ENCODE measurements around the gene HNF4A. TPM values are rescaled to one million over a fixed set of nuclear protein-coding genes. Genes with fewer than 3 reads are reported as not detected.

Gene HNF4A
- total RNA-seq, 2 experiments from 2014 or later: not detected

DNA sequence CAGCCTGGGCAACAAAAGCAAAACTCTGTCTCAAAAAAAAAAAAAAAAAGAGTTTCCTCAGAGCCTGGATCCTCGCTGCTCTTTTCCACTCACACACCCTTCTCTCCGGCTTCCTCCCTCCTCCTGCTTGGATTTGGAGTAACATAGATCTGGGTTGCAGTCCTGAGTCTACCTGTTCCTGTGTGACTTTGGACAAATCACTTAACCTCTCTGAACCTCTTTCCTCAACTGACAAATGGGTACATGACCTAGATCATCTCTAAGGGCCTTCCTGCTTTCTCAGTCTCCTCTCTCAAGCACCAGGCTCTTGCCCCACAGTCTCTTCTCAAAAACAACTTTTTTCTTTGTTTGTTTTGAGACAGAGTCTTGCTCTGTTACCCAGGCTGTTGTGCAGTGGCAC, 24.3 kb upstream of the HNF4A start:
- H3K4me3 ChIP-seq (ENCODE audit: low read depth, low read length, poor library complexity, severe bottlenecking): no peak overlapping the region
- TF ChIP-seq, protein P1, sequence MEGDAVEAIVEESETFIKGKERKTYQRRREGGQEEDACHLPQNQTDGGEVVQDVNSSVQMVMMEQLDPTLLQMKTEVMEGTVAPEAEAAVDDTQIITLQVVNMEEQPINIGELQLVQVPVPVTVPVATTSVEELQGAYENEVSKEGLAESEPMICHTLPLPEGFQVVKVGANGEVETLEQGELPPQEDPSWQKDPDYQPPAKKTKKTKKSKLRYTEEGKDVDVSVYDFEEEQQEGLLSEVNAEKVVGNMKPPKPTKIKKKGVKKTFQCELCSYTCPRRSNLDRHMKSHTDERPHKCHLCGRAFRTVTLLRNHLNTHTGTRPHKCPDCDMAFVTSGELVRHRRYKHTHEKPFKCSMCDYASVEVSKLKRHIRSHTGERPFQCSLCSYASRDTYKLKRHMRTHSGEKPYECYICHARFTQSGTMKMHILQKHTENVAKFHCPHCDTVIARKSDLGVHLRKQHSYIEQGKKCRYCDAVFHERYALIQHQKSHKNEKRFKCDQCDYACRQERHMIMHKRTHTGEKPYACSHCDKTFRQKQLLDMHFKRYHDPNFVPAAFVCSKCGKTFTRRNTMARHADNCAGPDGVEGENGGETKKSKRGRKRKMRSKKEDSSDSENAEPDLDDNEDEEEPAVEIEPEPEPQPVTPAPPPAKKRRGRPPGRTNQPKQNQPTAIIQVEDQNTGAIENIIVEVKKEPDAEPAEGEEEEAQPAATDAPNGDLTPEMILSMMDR (conservative IDR thresholded peaks at IDR 0.05; ENCODE audit: low read length): no peak
- TF ChIP-seq EZH2phosphoT487 (IDR thresholded peaks at IDR 0.05; ENCODE audit: borderline replicate concordance, low read depth, low read length): no peak
- no TSS peak for BruUV-seq (replicated peaks)
- no peak overlapping the region for H3K4me2 ChIP-seq (ENCODE audit: low read length)
- intact Hi-C loops (cut with micrococcal nuclease; ENCODE audit: unreplicated experiment): no loop called here
- H2AFZ ChIP-seq (ENCODE audit: low read length): no peak overlapping the region
- H3K27ac ChIP-seq (ENCODE audit: low read depth, low read length, poor library complexity, severe bottlenecking): no peak overlapping the region
- POLR2A ChIA-PET: no interaction called here
- no peaks in the 10 kb centered on the region for H3K4me1 ChIP-seq (ENCODE audit: insufficient read depth, low read length, poor library complexity, severe bottlenecking)
- no peaks in the 10 kb centered on the region for H3K9me2 ChIP-seq (ENCODE audit: insufficient read depth, low read length)
- no peaks in the 10 kb centered on the region for H4K20me1 ChIP-seq (ENCODE audit: insufficient read depth, low read length)
- H3K79me2 ChIP-seq (ENCODE audit: insufficient read depth, low read depth, low read length): no peaks in the 10 kb centered on the region
- DNase-seq (ENCODE audit: low spot score): no peak
- CTCF ChIA-PET (ENCODE audit: unreplicated experiment): no interaction called here
- H3K9me3 ChIP-seq (ENCODE audit: low read length): no peaks in the 10 kb centered on the region
- H3K36me3 ChIP-seq (ENCODE audit: insufficient read depth, low read length): no peaks in the 10 kb centered on the region

DNA sequence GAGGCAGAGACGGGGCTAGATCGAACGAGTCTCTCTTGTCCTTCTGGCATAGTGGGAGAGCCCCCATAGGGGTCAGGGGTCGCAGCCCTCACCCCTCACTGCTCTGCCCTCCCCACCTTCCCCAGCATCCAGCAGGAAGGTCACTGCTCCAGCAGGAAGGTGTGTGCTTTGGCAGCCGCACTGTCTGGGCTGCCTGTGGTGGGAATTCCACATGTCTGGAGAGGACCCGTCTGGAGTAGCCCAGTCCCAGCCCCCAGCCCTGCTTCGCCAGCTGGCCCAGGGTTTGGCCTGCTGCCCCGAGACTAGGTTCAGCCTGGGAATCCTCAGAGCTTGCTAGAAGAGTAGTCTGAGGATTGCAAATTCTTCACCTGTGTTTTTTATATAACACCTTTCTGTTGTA, 21.2 kb upstream of the HNF4A start:
- BruUV-seq (replicated peaks): no TSS peak
- H3K4me3 ChIP-seq (ENCODE audit: low read depth, low read length, poor library complexity, severe bottlenecking): no peak overlapping the region
- H3K36me3 ChIP-seq (ENCODE audit: insufficient read depth, low read length): no peaks in the 10 kb centered on the region
- no peaks in the 10 kb centered on the region for H4K20me1 ChIP-seq (ENCODE audit: insufficient read depth, low read length)
- no peaks in the 10 kb centered on the region for H3K4me1 ChIP-seq (ENCODE audit: insufficient read depth, low read length, poor library complexity, severe bottlenecking)
- no peaks in the 10 kb centered on the region for H3K9me3 ChIP-seq (ENCODE audit: low read length)
- H2AFZ ChIP-seq (ENCODE audit: low read length): no peak overlapping the region
- DNase-seq (ENCODE audit: low spot score): no peak
- intact Hi-C loops (cut with micrococcal nuclease; ENCODE audit: unreplicated experiment): no loop called here
- no peak overlapping the region for H3K27ac ChIP-seq (ENCODE audit: low read depth, low read length, poor library complexity, severe bottlenecking)
- no peak overlapping the region for H3K4me2 ChIP-seq (ENCODE audit: low read length)
- no peaks in the 10 kb centered on the region for H3K9me2 ChIP-seq (ENCODE audit: insufficient read depth, low read length)
- H3K79me2 ChIP-seq (ENCODE audit: insufficient read depth, low read depth, low read length): no peaks in the 10 kb centered on the region
- TF ChIP-seq, protein P1 (conservative IDR thresholded peaks at IDR 0.05; ENCODE audit: low read length): no peak
- no peak for TF ChIP-seq EZH2phosphoT487 (IDR thresholded peaks at IDR 0.05; ENCODE audit: borderline replicate concordance, low read depth, low read length)
- ChIA-PET CTCF (ENCODE audit: unreplicated experiment) (no interaction called here), POLR2A (no interaction called here)

DNA sequence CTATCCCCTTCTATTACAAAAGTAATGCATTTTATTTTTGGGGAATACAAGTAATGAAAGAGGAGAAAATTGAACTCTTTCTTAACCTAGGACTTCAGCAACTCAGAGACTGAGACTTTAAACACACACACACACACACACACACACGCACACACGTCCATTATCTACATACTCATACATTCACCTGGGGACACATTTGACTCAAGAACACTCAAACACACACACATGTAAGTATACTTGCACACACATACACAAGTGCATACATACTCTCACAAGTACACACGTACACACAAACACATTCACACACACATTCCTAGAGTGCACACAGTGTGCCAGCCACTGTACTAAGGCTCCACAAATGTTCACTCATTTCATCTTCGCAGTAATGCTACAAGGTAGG, 20.8 kb upstream of the HNF4A start:
- Histone ChIP-seq H3K4me1 (ENCODE audit: insufficient read depth, low read length, poor library complexity, severe bottlenecking) (no peaks in the 10 kb centered on the region), H3K9me3 (ENCODE audit: low read length) (no peaks in the 10 kb centered on the region), H3K27ac (ENCODE audit: low read depth, low read length, poor library complexity, severe bottlenecking) (no peak overlapping the region), H3K4me3 (ENCODE audit: low read depth, low read length, poor library complexity, severe bottlenecking) (no peak overlapping the region), H4K20me1 (ENCODE audit: insufficient read depth, low read length) (no peaks in the 10 kb centered on the region), H3K9me2 (ENCODE audit: insufficient read depth, low read length) (no peaks in the 10 kb centered on the region), H3K36me3 (ENCODE audit: insufficient read depth, low read length) (no peaks in the 10 kb centered on the region), H3K79me2 (ENCODE audit: insufficient read depth, low read depth, low read length) (no peaks in the 10 kb centered on the region), H2AFZ (ENCODE audit: low read length) (no peak overlapping the region), H3K4me2 (ENCODE audit: low read length) (no peak overlapping the region)
- no peak for DNase-seq (ENCODE audit: low spot score)
- ChIA-PET CTCF (ENCODE audit: unreplicated experiment) (no interaction called here), POLR2A (no interaction called here)
- intact Hi-C loops (cut with micrococcal nuclease; ENCODE audit: unreplicated experiment): no loop called here
- TF ChIP-seq, protein P1 (conservative IDR thresholded peaks at IDR 0.05; ENCODE audit: low read length): no peak
- no peak for TF ChIP-seq EZH2phosphoT487 (IDR thresholded peaks at IDR 0.05; ENCODE audit: borderline replicate concordance, low read depth, low read length)
- BruUV-seq (replicated peaks): no TSS peak

Measured in OCI-LY7 (cell line).